HG02973 (cell line): ENCODE data around the gene DDX43.
"Not testable (repeated sequence)": the region's sequence is repeated elsewhere in the genome, so short reads cannot be mapped to it uniquely, and the experiment has no call there.

Source experiments
- ATAC-seq: cut with Tn5 transposase; IDR thresholded peaks from one replicate; pipeline ENCODE4 v1.9.1; 2021; ENCODE audit warnings: moderate library complexity; ENCODE audit not compliant: unreplicated experiment

Gene DDX43

GRCh38 chr6:73388800-73389512, 5.7 kb upstream of the DDX43 start:
- peak; percentile 75 for ATAC-seq

DNA sequence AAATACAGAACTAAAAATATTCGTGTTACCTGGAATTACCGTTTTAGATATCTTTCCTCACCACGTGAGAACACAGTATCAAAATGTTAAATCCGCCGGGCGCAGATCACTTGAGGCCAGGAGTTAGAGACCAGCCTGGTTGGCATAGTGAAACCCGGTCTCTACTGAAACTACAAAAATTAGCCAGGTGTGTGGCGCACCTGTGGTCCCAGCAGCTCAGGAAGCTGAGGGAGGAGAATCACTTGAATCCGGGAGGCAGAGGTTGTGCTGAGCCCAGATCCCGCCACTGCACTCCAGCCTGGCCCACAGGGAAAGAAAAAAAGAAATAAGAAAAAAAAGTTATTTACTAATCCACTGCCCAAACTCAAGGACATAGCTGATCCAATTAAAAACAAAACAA, 4.8 kb upstream of the DDX43 start:
- no peak for ATAC-seq

DNA sequence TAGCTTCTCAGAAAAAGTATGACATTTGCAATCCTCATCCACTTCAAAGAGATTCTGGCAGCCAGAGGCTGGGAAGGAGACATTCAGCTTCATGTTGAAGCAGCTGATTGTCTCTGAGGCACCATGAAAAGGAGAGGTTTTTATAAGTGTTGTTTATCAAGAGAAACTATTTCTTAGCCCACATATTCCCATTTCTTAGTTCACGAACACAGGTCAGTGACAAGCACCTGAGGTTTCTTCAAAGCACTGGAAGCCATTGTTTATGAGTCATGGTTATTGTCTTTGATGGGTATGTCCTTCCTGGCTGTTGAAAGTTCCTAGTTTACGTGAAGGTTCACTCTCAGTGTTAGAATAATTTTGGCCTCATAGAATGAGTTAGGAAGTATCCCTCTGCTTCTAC, 3.0 kb upstream of the DDX43 start:
- ATAC-seq = no peak

DNA sequence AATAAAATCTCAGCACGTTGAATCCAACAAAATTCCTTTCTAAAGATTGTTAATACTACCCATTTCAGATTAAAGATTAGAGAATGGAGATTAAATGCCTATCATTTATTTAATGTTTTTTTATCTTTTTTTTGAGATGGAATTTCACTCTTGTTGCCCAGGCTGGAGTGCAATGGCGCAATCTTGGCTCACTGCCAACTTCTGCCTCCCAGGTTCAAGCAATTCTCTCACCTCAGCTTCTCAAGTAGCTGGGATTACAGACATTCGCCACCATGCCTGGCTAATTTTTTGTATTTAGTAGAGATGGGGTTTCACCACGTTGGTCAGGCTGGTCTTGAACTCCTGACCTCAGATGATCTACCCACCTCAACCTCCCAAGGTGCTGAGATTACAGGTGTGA, 2.4 kb upstream of the DDX43 start:
- ATAC-seq = not testable (repeated sequence)

DNA sequence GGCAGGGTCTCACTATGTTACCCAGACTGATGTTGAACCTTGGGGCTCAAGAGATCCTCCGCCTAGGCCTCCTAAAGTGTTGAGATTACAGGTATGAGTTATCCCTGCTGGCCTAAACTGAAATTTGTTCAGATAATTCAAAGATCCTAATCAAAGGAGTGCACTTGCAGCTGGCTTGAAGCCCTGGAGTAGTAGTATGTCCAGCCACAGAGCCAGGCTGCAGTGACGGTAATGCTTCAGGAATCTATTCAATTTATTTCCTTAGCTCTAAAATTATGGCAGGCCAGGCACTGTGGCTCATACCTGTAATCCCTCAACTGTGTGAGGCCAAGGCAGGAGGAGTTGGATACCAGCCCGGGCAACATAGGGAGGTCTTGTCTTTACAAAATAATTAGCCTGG, 1.4 kb upstream of the DDX43 start:
- ATAC-seq = no peak

DNA sequence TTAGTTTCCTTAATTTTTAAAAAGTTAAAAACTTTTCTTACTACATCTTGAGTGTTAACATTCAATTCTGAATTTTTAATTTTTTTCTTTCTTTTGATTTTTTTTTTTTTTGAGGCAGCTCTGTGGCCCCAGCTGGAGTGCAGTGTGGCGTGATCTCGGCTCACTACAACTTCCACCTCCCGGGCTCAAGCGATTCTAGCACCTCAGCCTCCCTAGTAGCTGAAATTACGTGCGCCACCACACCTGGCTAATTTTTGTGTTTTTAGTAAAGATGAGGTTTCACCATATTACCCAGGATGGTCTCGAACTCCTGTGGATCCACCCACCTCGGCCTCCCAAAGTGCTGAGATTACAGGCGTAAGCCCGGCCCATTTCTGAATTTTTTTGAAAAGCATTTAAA, 1.2 kb downstream of the DDX43 start:
- ATAC-seq = no peak

GRCh38 chr6:73400656-73401055, 6.0 kb downstream of the DDX43 start:
- no peak for ATAC-seq

GRCh38 chr6:73409395-73409794, 14.8 kb downstream of the DDX43 start:
- no peak for ATAC-seq

GRCh38 chr6:73413102-73413501, 18.5 kb downstream of the DDX43 start:
- ATAC-seq = no peak

DNA sequence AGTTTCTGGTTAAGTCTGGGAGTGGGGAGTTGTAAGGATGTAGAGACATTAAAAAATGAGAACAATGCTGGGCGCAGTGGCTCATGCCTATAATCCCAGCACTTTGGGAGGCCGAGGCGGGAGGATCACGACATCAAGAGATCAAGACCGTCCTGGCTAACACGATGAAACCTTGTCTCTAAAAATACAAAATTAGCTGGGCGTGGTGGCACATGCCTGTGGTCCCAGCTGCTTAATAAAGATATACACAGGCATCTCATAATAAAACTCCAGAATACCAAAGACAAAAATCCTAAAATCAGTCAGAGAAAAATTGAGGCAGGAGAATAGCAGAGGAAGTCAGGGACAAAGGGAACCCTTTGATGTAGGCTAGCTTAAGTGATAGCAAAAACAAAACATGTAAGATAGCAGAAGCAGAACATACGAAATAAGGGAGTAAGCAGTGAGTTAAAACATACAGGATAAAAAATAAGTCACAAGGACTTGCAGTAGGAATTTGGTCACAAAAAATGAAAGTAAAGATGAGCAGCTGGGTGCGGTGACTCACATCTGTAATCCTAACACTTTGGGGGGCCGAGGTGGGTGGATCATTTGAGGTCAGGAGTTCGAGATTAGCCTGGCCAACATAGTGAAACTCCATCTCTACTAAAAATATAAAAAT, 23.6 kb downstream of the DDX43 start:
- ATAC-seq = no peak

GRCh38 chr6:73421534-73421933, 26.9 kb downstream of the DDX43 start:
- ATAC-seq = no peak

- no peak for ATAC-seq
Observed at GRCh38 chr6:73435236-73435635, 40.6 kb downstream of the DDX43 start.

- ATAC-seq = no peak
Observed at GRCh38 chr6:73443555-73443954, 48.9 kb downstream of the DDX43 start.

DNA sequence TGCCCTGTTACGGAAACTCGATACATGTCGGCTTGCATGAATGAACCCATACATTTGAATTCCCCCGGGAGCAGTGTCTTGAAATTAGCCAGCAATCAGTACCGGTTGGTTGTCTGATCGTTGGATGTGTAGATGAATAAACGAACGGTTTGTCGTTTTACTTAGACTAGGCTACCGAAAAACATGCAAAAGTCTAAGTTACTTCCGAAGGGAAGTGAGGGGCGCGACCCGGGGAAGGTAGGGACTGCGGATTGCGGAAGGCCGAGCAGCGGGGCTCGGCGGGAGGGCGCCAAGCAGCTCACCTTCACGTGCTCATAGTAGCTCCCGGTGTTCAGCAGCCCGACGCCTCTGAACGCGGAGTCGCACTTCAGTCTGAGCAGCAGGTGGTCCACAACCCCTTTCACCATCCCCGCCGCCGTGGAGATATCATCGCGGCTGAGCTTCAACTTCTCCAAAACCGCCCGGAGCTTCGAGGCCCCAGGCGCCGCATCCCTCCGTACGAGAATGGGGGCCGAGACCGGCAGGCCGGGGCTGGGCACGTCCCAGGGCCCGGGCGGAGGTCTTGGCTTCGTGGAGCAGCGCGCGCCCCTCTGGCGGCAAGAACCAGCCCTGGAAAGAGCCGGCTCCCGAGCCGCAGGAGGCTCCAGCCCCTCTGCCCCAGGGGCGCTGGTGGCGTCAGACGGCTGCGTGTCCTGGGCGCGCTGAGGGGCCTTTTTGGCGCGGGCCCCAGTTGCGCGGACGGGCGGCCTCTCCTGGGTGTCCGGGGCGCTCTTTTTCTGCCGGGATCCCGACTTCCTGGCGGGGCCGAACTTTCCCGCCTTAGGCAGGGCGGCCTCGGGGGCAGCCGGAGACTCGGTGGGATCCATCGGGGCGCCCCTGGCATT, 56.8 kb downstream of the DDX43 start:
- peak; percentile 52 for ATAC-seq

GRCh38 chr6:73452107-73452461, 57.5 kb downstream of the DDX43 start, which contains the start of gene CGAS:
Gene CGAS (minus strand): TSS chr6:73452297. CDS start chr6:73452181, 116 bp downstream.
- peak; percentile 63 for ATAC-seq

- ATAC-seq = no peak
Observed at GRCh38 chr6:73455865-73456629, 61.4 kb downstream of the DDX43 start.

GRCh38 chr6:73459474-73459873, 64.8 kb downstream of the DDX43 start:
- ATAC-seq = not testable (repeated sequence)

GRCh38 chr6:73460056-73460455, 65.4 kb downstream of the DDX43 start:
- ATAC-seq = no peak

DNA sequence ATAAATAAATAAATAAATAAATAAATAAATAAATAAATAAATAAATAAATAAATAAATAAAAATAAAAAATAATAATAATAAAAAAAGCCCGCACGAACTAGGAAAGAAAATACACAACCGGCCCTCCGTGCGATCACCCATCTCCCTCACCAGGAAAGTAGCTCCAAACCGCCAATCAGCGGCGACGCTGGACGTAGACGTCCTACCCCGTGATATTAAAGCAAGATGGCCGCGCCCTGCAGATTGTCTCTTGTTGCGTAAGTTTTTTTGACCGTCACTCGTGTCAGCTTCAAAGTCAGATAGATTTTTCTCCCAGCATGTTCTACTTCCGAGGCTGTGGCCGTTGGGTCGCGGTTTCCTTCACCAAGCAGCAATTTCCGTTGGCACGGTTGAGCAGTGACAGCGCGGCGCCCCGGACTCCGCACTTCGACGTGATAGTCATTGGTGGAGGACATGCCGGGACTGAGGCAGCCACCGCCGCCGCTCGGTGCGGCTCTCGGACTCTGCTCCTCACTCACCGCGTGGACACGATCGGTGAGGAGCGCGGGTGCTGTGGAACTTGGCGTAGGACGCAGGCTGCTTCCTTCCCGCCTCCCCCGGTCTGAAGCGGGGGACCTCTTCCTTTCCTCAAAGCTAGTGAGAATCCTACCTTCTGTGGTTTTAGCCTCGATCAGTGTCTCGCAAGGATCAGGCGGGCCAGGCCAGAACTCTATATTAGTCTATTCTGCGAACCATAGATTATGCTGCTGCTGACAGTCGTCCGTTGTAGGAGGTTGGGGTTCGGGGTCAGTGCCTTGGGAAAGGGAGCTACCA, 67.1 kb downstream of the DDX43 start, which contains the start of gene MTO1:
Gene MTO1, plus strand, starts transcription at position 201 of the 814 bp plus-strand sequence. Its CDS starts 118 bp downstream, at position 319.
- ATAC-seq = peak; percentile 94
